ENCODE data around the gene UGT2A1.

DNA sequence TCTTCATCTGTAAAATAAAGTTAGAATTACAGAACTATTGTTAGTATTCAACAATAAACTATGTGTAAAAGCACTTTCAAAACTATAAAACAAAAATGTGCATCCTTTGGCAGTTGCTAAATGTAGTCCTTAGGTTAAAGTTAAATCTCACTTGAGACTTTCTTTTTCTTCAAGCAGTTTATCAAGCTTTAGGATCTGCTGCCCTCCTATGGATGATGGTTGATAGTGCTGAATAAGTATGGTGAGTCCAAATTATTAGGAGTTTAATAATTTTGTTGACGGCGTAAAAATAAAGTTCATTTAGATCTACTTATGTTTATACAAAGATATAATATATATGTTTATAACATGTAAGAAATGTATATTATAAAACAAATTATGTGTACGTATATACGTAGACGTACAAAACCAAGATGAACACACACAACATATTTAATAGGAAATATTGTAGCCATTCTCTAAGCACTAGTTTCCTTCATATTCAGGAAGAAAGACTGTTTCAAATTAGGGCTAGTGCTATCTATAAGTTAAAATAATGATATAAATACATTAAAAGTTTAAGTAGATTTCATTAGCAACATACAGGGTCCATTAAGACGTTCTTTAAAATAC is 35.9 kb downstream of the UGT2A1 start:
- TF ChIP-seq, protein P1, sequence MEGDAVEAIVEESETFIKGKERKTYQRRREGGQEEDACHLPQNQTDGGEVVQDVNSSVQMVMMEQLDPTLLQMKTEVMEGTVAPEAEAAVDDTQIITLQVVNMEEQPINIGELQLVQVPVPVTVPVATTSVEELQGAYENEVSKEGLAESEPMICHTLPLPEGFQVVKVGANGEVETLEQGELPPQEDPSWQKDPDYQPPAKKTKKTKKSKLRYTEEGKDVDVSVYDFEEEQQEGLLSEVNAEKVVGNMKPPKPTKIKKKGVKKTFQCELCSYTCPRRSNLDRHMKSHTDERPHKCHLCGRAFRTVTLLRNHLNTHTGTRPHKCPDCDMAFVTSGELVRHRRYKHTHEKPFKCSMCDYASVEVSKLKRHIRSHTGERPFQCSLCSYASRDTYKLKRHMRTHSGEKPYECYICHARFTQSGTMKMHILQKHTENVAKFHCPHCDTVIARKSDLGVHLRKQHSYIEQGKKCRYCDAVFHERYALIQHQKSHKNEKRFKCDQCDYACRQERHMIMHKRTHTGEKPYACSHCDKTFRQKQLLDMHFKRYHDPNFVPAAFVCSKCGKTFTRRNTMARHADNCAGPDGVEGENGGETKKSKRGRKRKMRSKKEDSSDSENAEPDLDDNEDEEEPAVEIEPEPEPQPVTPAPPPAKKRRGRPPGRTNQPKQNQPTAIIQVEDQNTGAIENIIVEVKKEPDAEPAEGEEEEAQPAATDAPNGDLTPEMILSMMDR (IDR thresholded peaks at IDR 0.05 in 2 of 3, conservative IDR thresholded peaks at IDR 0.05 in 1 of 3; ENCODE audit: borderline replicate concordance in 1 of 3, insufficient read depth in 1 of 3, low read depth in 2 of 3, low read length in 2 of 3), result peak; percentile 49 to 63 (median 56); a peak in 5 of 6 replicates
- TF ChIP-seq CEBPB (IDR thresholded peaks at IDR 0.05; ENCODE audit: low read depth) (no peak), EZH2phosphoT487 (IDR thresholded peaks at IDR 0.05; ENCODE audit: borderline replicate concordance) (no peak)

Data from HCT116 (cell line).